Fibroblast of lung (primary cell): ENCODE data around the gene RIN2. TPM values are rescaled to one million over a fixed set of nuclear protein-coding genes. Genes with fewer than 3 reads are reported as not detected.

ENCODE experiments used
- DNase-seq, 2 donors: peaks; one replicate each; pipeline versions ENCODE4 v3.0.0 to v3.0.0-alpha.2; 2010; ENCODE audit warnings: low read depth in 2 of 2
- H2AFZ ChIP-seq: 2 replicates; pipeline ENCODE4 v1.5.1; 2012; ENCODE audit warnings: low read length, control low read depth, inconsistent platforms
- H3K27ac ChIP-seq: 2 replicates; pipeline ENCODE4 v1.5.1; 2011; ENCODE audit warnings: low read length, control low read depth; ENCODE audit not compliant: insufficient read depth
- H3K27me3 ChIP-seq: 2 replicates; pipeline ENCODE4 v1.5.1; 2011; ENCODE audit warnings: mild to moderate bottlenecking, low read length; ENCODE audit not compliant: control insufficient read depth, insufficient read depth
- H3K36me3 ChIP-seq: 2 replicates; pipeline ENCODE4 v1.5.1; 2011; ENCODE audit warnings: low read length; ENCODE audit not compliant: control insufficient read depth, insufficient read depth
- H3K4me1 ChIP-seq: 2 replicates; pipeline ENCODE4 v1.5.1; 2011; ENCODE audit warnings: low read length; ENCODE audit not compliant: control insufficient read depth, insufficient read depth; ENCODE audit errors: extremely low read depth
- H3K4me2 ChIP-seq: 2 replicates; pipeline ENCODE4 v1.5.1; 2011; ENCODE audit warnings: low read length, control low read depth; ENCODE audit not compliant: insufficient read depth; ENCODE audit errors: extremely low read depth
- H3K4me3 ChIP-seq, 4 experiments: fragments of 200-600 bp in 1 of 4; sonication (generic) in 1 of 4; replicated peaks in 1 of 4; 2 replicates each; pipeline ENCODE4 v1.5.1; 2011 to 2016; ENCODE audit warnings: low read length in 4 of 4, low read depth in 3 of 4, mild to moderate bottlenecking in 3 of 4, control low read depth in 2 of 4, inconsistent platforms in 1 of 4, mixed read lengths in 1 of 4; ENCODE audit not compliant: insufficient read depth in 1 of 4; ENCODE audit errors: control extremely low read depth in 1 of 4
- H3K79me2 ChIP-seq: 2 replicates; pipeline ENCODE4 v1.5.1; 2012; ENCODE audit warnings: mild to moderate bottlenecking, low read length, inconsistent platforms; ENCODE audit not compliant: control insufficient read depth, insufficient read depth
- H3K9ac ChIP-seq: 2 replicates; pipeline ENCODE4 v1.5.1; 2011; ENCODE audit warnings: mild to moderate bottlenecking, low read length, control low read depth; ENCODE audit not compliant: insufficient read depth
- H3K9me3 ChIP-seq: 2 replicates; pipeline ENCODE4 v1.5.1; 2012; ENCODE audit warnings: low read depth, low read length; ENCODE audit not compliant: control insufficient read depth, insufficient read depth
- H4K20me1 ChIP-seq: 2 replicates; pipeline ENCODE4 v1.5.1; 2011; ENCODE audit warnings: low read length; ENCODE audit not compliant: control insufficient read depth, insufficient read depth; ENCODE audit errors: extremely low read depth
- EZH2 ChIP-seq: IDR thresholded peaks from 2 replicates; pipeline ENCODE4 v1.5.1; 2012; ENCODE audit warnings: low read length, control low read depth, mild to moderate bottlenecking; ENCODE audit errors: missing control alignments
- polyA plus RNA-seq, 2 donors: library from polyadenylated mRNA; depleted of rRNA in 1 of 2; stranded (reverse) in 1 of 2; unstranded in 1 of 2; fragments of >200 nt; gene quantifications; 2 replicates each; pipeline ENCODE4 v1.2.1, GENCODE V29; 2011 to 2012; ENCODE audit warnings: missing spikeins in 1 of 2
- total RNA-seq: library from RNA; depleted of rRNA; stranded (reverse); fragments of >200 nt; gene quantifications from 2 replicates; pipeline ENCODE4 v1.2.1, GENCODE V29; 2014
- TF ChIP-seq, protein P1 (sequence below), 2 donors: IDR thresholded peaks in 1 of 2; conservative IDR thresholded peaks in 1 of 2; 1 replicate in 1 of 2; 2 replicates in 1 of 2; pipeline ENCODE4 v1.5.1; 2011 to 2012; ENCODE audit warnings: low read length in 2 of 2, control low read depth in 1 of 2, inconsistent platforms in 1 of 2, low read depth in 1 of 2, mild to moderate bottlenecking in 1 of 2

The RIN2 gene
- total and polyA plus RNA-seq, 2 donors (not counting 1 experiment from before 2014, with no cell fraction given), result 30.2 to 61.4 TPM

DNA sequence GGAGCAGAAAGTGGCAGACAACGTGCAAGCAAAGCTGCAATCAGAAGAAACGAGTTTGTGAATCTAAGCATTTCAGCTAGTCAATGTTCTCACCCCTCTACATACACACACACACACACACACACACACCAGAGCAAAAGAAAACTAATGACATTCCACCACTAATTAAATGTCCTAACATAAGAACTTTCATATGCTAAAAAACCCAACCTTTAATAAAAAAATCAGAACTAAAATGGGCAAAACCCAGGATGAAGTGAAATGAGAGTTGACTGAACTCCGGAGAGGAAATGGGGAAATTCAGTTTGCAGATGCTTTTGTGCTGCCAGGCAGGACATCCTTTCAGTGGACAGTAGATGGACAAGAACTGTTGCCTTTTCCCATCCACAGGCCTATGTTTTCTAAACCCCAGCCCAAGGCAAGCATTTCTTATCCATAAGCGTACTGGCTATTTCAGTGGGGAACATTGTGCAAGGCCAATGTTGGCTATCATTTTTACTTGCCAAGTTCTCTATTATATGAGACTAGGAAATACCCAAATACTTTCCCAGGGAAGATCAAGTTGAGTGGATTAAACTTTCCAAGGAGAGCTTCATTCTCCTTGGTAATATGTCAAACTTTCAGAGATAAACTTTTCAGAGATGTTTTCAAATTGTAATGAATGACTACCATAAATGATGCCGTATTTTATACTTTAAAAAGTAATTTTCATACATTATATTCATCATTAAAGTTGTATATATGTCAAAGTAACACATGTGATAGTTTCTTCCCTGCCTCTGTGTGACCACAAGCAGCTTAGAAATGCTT is 27.3 kb downstream of the RIN2 start:
- Histone ChIP-seq H3K27ac (peak overlapping the region; percentile 76), H3K27me3 (no peaks in the 10 kb centered on the region), H3K9me3 (no peaks in the 10 kb centered on the region), H3K4me1 (peaks cover 20% of the 10 kb centered on the region), H2AFZ (peak overlapping the region; percentile 36), H3K4me2 (peak overlapping the region; percentile 60), H4K20me1 (no peaks in the 10 kb centered on the region), H3K9ac (no peak overlapping the region), H3K36me3 (no peaks in the 10 kb centered on the region), H3K79me2 (no peaks in the 10 kb centered on the region), H3K4me3 (no peak overlapping the region)
- TF ChIP-seq, protein P1, sequence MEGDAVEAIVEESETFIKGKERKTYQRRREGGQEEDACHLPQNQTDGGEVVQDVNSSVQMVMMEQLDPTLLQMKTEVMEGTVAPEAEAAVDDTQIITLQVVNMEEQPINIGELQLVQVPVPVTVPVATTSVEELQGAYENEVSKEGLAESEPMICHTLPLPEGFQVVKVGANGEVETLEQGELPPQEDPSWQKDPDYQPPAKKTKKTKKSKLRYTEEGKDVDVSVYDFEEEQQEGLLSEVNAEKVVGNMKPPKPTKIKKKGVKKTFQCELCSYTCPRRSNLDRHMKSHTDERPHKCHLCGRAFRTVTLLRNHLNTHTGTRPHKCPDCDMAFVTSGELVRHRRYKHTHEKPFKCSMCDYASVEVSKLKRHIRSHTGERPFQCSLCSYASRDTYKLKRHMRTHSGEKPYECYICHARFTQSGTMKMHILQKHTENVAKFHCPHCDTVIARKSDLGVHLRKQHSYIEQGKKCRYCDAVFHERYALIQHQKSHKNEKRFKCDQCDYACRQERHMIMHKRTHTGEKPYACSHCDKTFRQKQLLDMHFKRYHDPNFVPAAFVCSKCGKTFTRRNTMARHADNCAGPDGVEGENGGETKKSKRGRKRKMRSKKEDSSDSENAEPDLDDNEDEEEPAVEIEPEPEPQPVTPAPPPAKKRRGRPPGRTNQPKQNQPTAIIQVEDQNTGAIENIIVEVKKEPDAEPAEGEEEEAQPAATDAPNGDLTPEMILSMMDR (conservative IDR thresholded peaks at IDR 0.05 in 1 of 2, IDR thresholded peaks at IDR 0.05 in 1 of 2; ENCODE audit: low read depth in 1 of 2, low read length in 2 of 2), result no peak
- TF ChIP-seq EZH2, result no peak
- DNase-seq, result peak; percentile 56 to 72

DNA sequence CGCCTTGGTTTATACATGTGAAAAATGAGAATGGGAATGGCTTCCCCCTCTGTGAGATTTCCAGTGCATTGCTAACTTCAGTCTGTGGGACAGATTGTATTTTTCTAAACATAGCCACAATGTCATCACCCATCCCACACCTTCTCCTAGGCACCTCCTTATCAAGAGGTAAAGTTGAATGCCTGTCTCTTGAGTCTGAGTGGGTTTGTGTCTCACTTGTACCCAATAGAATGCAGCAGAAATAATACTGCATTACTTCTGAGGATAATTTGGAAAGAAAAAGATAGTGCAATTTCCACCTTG is 27.9 kb downstream of the RIN2 start:
- DNase-seq, result peak; percentile 11 to 87
- Histone ChIP-seq H2AFZ (no peak overlapping the region), H4K20me1 (no peaks in the 10 kb centered on the region), H3K4me1 (peaks cover 20% of the 10 kb centered on the region), H3K4me3 (no peak overlapping the region), H3K27me3 (no peaks in the 10 kb centered on the region), H3K27ac (peak overlapping the region; percentile 45), H3K79me2 (no peaks in the 10 kb centered on the region), H3K36me3 (no peaks in the 10 kb centered on the region), H3K9me3 (no peaks in the 10 kb centered on the region), H3K4me2 (peak overlapping the region; percentile 13), H3K9ac (no peak overlapping the region)
- TF ChIP-seq EZH2, result no peak
- TF ChIP-seq, protein P1 (conservative IDR thresholded peaks at IDR 0.05 in 1 of 2, IDR thresholded peaks at IDR 0.05 in 1 of 2; ENCODE audit: low read depth in 1 of 2, low read length in 2 of 2), result no peak

DNA sequence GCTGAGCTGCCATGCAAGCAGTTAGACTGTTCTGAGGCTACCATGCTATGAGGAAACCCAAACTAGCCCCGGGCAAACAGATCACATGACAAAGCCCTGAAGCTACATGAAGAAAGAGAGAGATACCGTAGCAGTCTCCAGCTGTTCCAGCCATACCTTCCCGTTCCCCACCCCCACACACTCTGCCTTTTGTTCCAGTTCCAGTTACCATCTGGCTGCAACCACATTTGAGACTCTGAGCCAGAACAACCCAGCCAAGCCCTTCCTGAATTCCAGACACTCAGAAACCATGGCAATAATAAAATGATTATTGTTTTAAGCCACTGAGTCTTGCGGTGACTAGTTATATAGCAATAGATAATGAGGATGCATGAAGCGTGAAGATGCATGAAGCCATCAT is 28.3 kb downstream of the RIN2 start:
- Histone ChIP-seq H3K4me2 (peak overlapping the region; percentile 13), H3K9ac (no peak overlapping the region), H2AFZ (no peak overlapping the region), H3K27me3 (no peaks in the 10 kb centered on the region), H3K79me2 (no peaks in the 10 kb centered on the region), H3K4me3 (no peak overlapping the region), H3K36me3 (no peaks in the 10 kb centered on the region), H4K20me1 (no peaks in the 10 kb centered on the region), H3K27ac (peak overlapping the region; percentile 45), H3K4me1 (peaks cover 20% of the 10 kb centered on the region), H3K9me3 (no peaks in the 10 kb centered on the region)
- TF ChIP-seq, protein P1 (conservative IDR thresholded peaks at IDR 0.05 in 1 of 2, IDR thresholded peaks at IDR 0.05 in 1 of 2; ENCODE audit: low read depth in 1 of 2, low read length in 2 of 2), result no peak
- no peak for TF ChIP-seq EZH2
- peak; percentile 90 to 98 for DNase-seq
